ENCODE results near the gene CDKN2AIP.

The CDKN2AIP gene

DNA sequence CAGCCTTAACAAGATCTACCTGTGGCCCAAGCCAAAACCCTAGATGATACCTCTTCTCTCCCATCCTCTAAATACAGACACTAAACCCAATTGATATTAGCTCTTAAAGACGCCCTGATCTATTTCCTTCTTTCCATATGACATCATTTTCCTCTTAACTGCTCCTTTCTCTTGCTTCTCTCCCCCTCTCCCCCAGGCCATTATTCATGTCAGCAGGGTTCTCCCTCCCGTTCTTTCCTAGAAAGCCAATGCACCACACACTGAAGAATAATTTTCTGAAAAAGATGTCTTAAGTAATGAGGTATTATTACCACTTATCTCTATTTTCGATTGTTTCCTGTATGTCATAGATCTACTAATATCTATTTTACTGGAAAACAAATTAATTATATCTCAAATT, 50.7 kb downstream of the CDKN2AIP start:
- no peak for DNase-seq (ENCODE audit: low read depth)

Measured in GM04503 (cell line).